GM10847 (cell line): ENCODE data around the gene TNFRSF8.

Experiments
- POLR2A ChIP-seq: IDR thresholded peaks from 2 replicates; pipeline ENCODE4 v1.6.1; 2011; ENCODE audit not compliant: insufficient read length; ENCODE audit errors: extremely low read depth

TNFRSF8 gene

GRCh38 chr1:12148958-12149790, 86.1 kb downstream of the TNFRSF8 start:
- TF ChIP-seq POLR2A = no peak

GRCh38 chr1:12149791-12150175, 86.7 kb downstream of the TNFRSF8 start:
- no peak for TF ChIP-seq POLR2A

GRCh38 chr1:12150456-12151200, 87.5 kb downstream of the TNFRSF8 start:
- TF ChIP-seq POLR2A = no peak

GRCh38 chr1:12151465-12151864, 88.4 kb downstream of the TNFRSF8 start:
- no peak for TF ChIP-seq POLR2A

GRCh38 chr1:12152113-12152891, 89.2 kb downstream of the TNFRSF8 start:
- peak; percentile 42 for TF ChIP-seq POLR2A

- TF ChIP-seq POLR2A = no peak
Measured at GRCh38 chr1:12153181-12153785, 90.2 kb downstream of the TNFRSF8 start.

GRCh38 chr1:12155328-12155727, 92.2 kb downstream of the TNFRSF8 start:
- no peak for TF ChIP-seq POLR2A

GRCh38 chr1:12157366-12158231, 94.5 kb downstream of the TNFRSF8 start:
- no peak for TF ChIP-seq POLR2A

GRCh38 chr1:12158357-12159092, 95.4 kb downstream of the TNFRSF8 start:
- no peak for TF ChIP-seq POLR2A

GRCh38 chr1:12159816-12160215, 96.7 kb downstream of the TNFRSF8 start:
- no peak for TF ChIP-seq POLR2A

GRCh38 chr1:12161324-12161661, 98.2 kb downstream of the TNFRSF8 start:
- TF ChIP-seq POLR2A = no peak

- peak; percentile 35 for TF ChIP-seq POLR2A
Measured at GRCh38 chr1:12161662-12162458, 98.8 kb downstream of the TNFRSF8 start.
